Duodenal mucosa (tissue), 2 donors: Measurements from ENCODE around the gene DMD.

ENCODE experiments used
- H3K27ac ChIP-seq: one replicate; pipeline ENCODE4 v1.7.0; 2013; ENCODE audit warnings: low read depth, low read length
- H3K27me3 ChIP-seq, 2 donors: one replicate each; pipeline ENCODE4 v1.7.0; 2013; ENCODE audit warnings: low read length in 2 of 2, control low read depth in 1 of 2; ENCODE audit not compliant: insufficient read depth in 2 of 2, control insufficient read depth in 1 of 2
- H3K36me3 ChIP-seq, 2 donors: one replicate each; pipeline ENCODE4 v1.7.0; 2013; ENCODE audit warnings: low read length in 2 of 2, control low read depth in 1 of 2; ENCODE audit not compliant: insufficient read depth in 2 of 2, control insufficient read depth in 1 of 2
- H3K4me1 ChIP-seq, 2 donors: one replicate each; pipeline ENCODE4 v1.7.0; 2013; ENCODE audit warnings: low read length in 2 of 2, control low read depth in 1 of 2; ENCODE audit not compliant: insufficient read depth in 2 of 2, control insufficient read depth in 1 of 2
- H3K4me3 ChIP-seq, 2 donors: one replicate each; pipeline ENCODE4 v1.7.0; 2013; ENCODE audit warnings: low read length in 2 of 2, low read depth in 1 of 2
- H3K9ac ChIP-seq, 2 donors: one replicate each; pipeline ENCODE4 v1.7.0; 2013; ENCODE audit warnings: low read length in 2 of 2, low read depth in 1 of 2
- H3K9me3 ChIP-seq, 2 donors: one replicate each; pipeline ENCODE4 v1.7.0; 2013; ENCODE audit warnings: low read length in 2 of 2, control low read depth in 1 of 2; ENCODE audit not compliant: control insufficient read depth in 1 of 2

Gene DMD

GRCh38 chrX:31376408-31377022 is 1834.8 kb downstream of the DMD start:
- no peaks in the 10 kb centered on the region for H3K4me1 ChIP-seq
- no peak overlapping the region for H3K27ac ChIP-seq
- no peak overlapping the region for H3K4me3 ChIP-seq
- no peaks in the 10 kb centered on the region for H3K27me3 ChIP-seq
- H3K36me3 ChIP-seq, result no peaks in the 10 kb centered on the region
- H3K9me3 ChIP-seq, result no peaks in the 10 kb centered on the region
- H3K9ac ChIP-seq, result no peak overlapping the region

- H3K4me1 ChIP-seq, result no peaks in the 10 kb centered on the region
- no peak overlapping the region for H3K9ac ChIP-seq
- H3K27me3 ChIP-seq, result no peaks in the 10 kb centered on the region
- H3K9me3 ChIP-seq, result no peaks in the 10 kb centered on the region
- no peak overlapping the region for H3K4me3 ChIP-seq
- no peak overlapping the region for H3K27ac ChIP-seq
- H3K36me3 ChIP-seq, result no peaks in the 10 kb centered on the region
Measured at GRCh38 chrX:31374786-31375185, 1836.6 kb downstream of the DMD start.

- Histone ChIP-seq H3K36me3 (no peaks in the 10 kb centered on the region), H3K27ac (no peak overlapping the region), H3K9me3 (no peaks in the 10 kb centered on the region), H3K4me1 (no peaks in the 10 kb centered on the region), H3K27me3 (no peaks in the 10 kb centered on the region), H3K9ac (no peak overlapping the region), H3K4me3 (no peak overlapping the region)
Measured at GRCh38 chrX:31371956-31372355, 1839.4 kb downstream of the DMD start.

GRCh38 chrX:31367816-31368215 is 1843.5 kb downstream of the DMD start:
- no peak overlapping the region for H3K27ac ChIP-seq
- no peak overlapping the region for H3K9ac ChIP-seq
- H3K9me3 ChIP-seq, result no peaks in the 10 kb centered on the region
- no peaks in the 10 kb centered on the region for H3K4me1 ChIP-seq
- no peak overlapping the region for H3K4me3 ChIP-seq
- H3K36me3 ChIP-seq, result no peaks in the 10 kb centered on the region
- no peaks in the 10 kb centered on the region for H3K27me3 ChIP-seq

GRCh38 chrX:31366041-31366440 is 1845.3 kb downstream of the DMD start:
- Histone ChIP-seq H3K27ac (no peak overlapping the region), H3K36me3 (no peaks in the 10 kb centered on the region), H3K27me3 (no peaks in the 10 kb centered on the region), H3K9me3 (no peaks in the 10 kb centered on the region), H3K4me1 (no peaks in the 10 kb centered on the region), H3K9ac (no peak overlapping the region), H3K4me3 (no peak overlapping the region)

GRCh38 chrX:31356275-31357212 is 1854.8 kb downstream of the DMD start:
- Histone ChIP-seq H3K27me3 (no peaks in the 10 kb centered on the region), H3K27ac (no peak overlapping the region), H3K4me3 (no peak overlapping the region)

GRCh38 chrX:31355206-31355955 is 1856.0 kb downstream of the DMD start:
- Histone ChIP-seq H3K36me3 (no peaks in the 10 kb centered on the region), H3K27ac (no peak overlapping the region), H3K4me3 (no peak overlapping the region), H3K9me3 (no peaks in the 10 kb centered on the region), H3K9ac (no peak overlapping the region), H3K27me3 (no peaks in the 10 kb centered on the region), H3K4me1 (no peaks in the 10 kb centered on the region)

More at GRCh38 chrX:31356275-31357212, 1854.8 kb downstream of the DMD start:
- no peaks in the 10 kb centered on the region for H3K36me3 ChIP-seq
- H3K9ac ChIP-seq, result no peak overlapping the region
- H3K4me1 ChIP-seq, result no peaks in the 10 kb centered on the region
- H3K9me3 ChIP-seq, result no peaks in the 10 kb centered on the region

GRCh38 chrX:31353095-31353494 is 1858.3 kb downstream of the DMD start:
- H3K4me3 ChIP-seq, result no peak overlapping the region
- no peak overlapping the region for H3K27ac ChIP-seq
- no peaks in the 10 kb centered on the region for H3K36me3 ChIP-seq

GRCh38 chrX:31350808-31351074 is 1860.6 kb downstream of the DMD start:
- H3K36me3 ChIP-seq, result no peaks in the 10 kb centered on the region
- no peak overlapping the region for H3K27ac ChIP-seq
- H3K9me3 ChIP-seq, result no peaks in the 10 kb centered on the region
- no peaks in the 10 kb centered on the region for H3K4me1 ChIP-seq
- no peaks in the 10 kb centered on the region for H3K27me3 ChIP-seq
- H3K9ac ChIP-seq, result no peak overlapping the region
- H3K4me3 ChIP-seq, result no peak overlapping the region

More at GRCh38 chrX:31353095-31353494, 1858.3 kb downstream of the DMD start:
- Histone ChIP-seq H3K27me3 (no peaks in the 10 kb centered on the region), H3K9me3 (no peaks in the 10 kb centered on the region), H3K4me1 (no peaks in the 10 kb centered on the region), H3K9ac (no peak overlapping the region)

GRCh38 chrX:31349515-31349914 is 1861.8 kb downstream of the DMD start:
- Histone ChIP-seq H3K4me1 (no peaks in the 10 kb centered on the region), H3K4me3 (no peak overlapping the region), H3K9ac (no peak overlapping the region), H3K36me3 (no peaks in the 10 kb centered on the region), H3K9me3 (no peaks in the 10 kb centered on the region), H3K27ac (no peak overlapping the region), H3K27me3 (no peaks in the 10 kb centered on the region)
